ENCODE results near the gene MRPL52.
"Not testable (repeated sequence)": the region's sequence is repeated elsewhere in the genome, so short reads cannot be mapped to it uniquely, and the experiment has no call there.

The MRPL52 gene

GRCh38 chr14:22822016-22822570 lies 7.6 kb upstream of the MRPL52 start:
- H3K4me3 ChIP-seq (replicated peaks; ENCODE audit: insufficient read depth, low read length), result peak overlapping the region; percentile 35
- no peaks in the 10 kb centered on the region for H3K27me3 ChIP-seq (ENCODE audit: insufficient read depth, poor library complexity, severe bottlenecking)
- no peak overlapping the region for H3K27ac ChIP-seq (replicated peaks)
- TF ChIP-seq POLR2AphosphoS5 (IDR thresholded peaks at IDR 0.05; ENCODE audit: low read depth) (no peak), SPI1 (IDR thresholded peaks at IDR 0.05; ENCODE audit: borderline replicate concordance, low read depth) (no peak), GABPA (IDR thresholded peaks at IDR 0.05; ENCODE audit: low read depth) (no peak)
- TF ChIP-seq, protein P1, sequence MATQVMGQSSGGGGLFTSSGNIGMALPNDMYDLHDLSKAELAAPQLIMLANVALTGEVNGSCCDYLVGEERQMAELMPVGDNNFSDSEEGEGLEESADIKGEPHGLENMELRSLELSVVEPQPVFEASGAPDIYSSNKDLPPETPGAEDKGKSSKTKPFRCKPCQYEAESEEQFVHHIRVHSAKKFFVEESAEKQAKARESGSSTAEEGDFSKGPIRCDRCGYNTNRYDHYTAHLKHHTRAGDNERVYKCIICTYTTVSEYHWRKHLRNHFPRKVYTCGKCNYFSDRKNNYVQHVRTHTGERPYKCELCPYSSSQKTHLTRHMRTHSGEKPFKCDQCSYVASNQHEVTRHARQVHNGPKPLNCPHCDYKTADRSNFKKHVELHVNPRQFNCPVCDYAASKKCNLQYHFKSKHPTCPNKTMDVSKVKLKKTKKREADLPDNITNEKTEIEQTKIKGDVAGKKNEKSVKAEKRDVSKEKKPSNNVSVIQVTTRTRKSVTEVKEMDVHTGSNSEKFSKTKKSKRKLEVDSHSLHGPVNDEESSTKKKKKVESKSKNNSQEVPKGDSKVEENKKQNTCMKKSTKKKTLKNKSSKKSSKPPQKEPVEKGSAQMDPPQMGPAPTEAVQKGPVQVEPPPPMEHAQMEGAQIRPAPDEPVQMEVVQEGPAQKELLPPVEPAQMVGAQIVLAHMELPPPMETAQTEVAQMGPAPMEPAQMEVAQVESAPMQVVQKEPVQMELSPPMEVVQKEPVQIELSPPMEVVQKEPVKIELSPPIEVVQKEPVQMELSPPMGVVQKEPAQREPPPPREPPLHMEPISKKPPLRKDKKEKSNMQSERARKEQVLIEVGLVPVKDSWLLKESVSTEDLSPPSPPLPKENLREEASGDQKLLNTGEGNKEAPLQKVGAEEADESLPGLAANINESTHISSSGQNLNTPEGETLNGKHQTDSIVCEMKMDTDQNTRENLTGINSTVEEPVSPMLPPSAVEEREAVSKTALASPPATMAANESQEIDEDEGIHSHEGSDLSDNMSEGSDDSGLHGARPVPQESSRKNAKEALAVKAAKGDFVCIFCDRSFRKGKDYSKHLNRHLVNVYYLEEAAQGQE (IDR thresholded peaks at IDR 0.05; ENCODE audit: insufficient replicate concordance, low read depth), result no peak
- TF ChIP-seq, protein P2, sequence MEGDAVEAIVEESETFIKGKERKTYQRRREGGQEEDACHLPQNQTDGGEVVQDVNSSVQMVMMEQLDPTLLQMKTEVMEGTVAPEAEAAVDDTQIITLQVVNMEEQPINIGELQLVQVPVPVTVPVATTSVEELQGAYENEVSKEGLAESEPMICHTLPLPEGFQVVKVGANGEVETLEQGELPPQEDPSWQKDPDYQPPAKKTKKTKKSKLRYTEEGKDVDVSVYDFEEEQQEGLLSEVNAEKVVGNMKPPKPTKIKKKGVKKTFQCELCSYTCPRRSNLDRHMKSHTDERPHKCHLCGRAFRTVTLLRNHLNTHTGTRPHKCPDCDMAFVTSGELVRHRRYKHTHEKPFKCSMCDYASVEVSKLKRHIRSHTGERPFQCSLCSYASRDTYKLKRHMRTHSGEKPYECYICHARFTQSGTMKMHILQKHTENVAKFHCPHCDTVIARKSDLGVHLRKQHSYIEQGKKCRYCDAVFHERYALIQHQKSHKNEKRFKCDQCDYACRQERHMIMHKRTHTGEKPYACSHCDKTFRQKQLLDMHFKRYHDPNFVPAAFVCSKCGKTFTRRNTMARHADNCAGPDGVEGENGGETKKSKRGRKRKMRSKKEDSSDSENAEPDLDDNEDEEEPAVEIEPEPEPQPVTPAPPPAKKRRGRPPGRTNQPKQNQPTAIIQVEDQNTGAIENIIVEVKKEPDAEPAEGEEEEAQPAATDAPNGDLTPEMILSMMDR (IDR thresholded peaks at IDR 0.05; ENCODE audit: insufficient read depth, low read length), result no peak
- no peak for DNase-seq (ENCODE audit: low read depth in 1 of 2, low spot score in 1 of 2)

- H3K27me3 ChIP-seq (ENCODE audit: insufficient read depth, poor library complexity, severe bottlenecking), result no peaks in the 10 kb centered on the region
- no peak for TF ChIP-seq SPI1 (IDR thresholded peaks at IDR 0.05; ENCODE audit: borderline replicate concordance, low read depth)
- TF ChIP-seq, protein P2 (IDR thresholded peaks at IDR 0.05; ENCODE audit: insufficient read depth, low read length), result peak; percentile 44
- peak overlapping the region; percentile 35 for H3K4me3 ChIP-seq (replicated peaks; ENCODE audit: insufficient read depth, low read length)
- peak; percentile 53 to 56 for DNase-seq (ENCODE audit: low read depth in 1 of 2, low spot score in 1 of 2)
- H3K27ac ChIP-seq (replicated peaks), result no peak overlapping the region
Observed at GRCh38 chr14:22822571-22823098, 7.1 kb upstream of the MRPL52 start.

DNA sequence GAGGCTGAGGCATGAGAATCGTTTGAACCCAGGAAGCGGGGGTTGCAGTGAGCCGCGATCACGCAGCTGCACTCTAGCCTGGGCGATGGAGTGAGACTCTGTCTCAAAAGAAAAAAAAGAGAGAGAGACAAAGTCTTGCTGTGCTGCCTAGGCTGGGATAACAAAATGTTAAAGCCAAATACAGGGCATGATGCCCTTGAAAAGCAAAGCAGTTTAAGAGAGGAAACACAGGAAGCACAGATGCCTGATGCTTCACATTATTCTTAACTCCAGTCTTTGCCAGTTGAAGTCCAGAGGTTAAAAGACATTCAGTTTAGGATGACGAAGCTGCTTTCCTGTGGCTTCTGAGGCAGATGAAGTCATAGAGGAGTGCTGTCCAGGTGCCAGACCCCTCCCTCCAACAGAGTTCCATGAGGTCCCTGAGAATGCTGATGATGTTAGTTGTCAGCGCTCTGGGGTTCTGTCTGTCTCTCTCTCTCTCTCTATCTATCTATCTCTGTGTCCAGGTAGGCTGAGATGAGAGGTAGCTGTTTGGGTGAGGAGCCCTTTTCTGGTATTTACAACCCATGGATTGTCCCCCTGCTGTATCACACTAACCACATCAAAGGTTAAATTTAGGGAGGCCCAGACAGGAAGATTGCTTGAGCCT lies 4.9 kb upstream of the MRPL52 start:
- H3K27ac ChIP-seq (replicated peaks), result no peak overlapping the region
- DNase-seq (ENCODE audit: low read depth in 1 of 2, low spot score in 1 of 2), result no peak
- H3K4me3 ChIP-seq (replicated peaks; ENCODE audit: insufficient read depth, low read length), result no peak overlapping the region
- TF ChIP-seq, protein P2 (IDR thresholded peaks at IDR 0.05; ENCODE audit: insufficient read depth, low read length), result no peak
- TF ChIP-seq, protein P1 (IDR thresholded peaks at IDR 0.05; ENCODE audit: insufficient replicate concordance, low read depth), result no peak
- TF ChIP-seq SPI1 (IDR thresholded peaks at IDR 0.05; ENCODE audit: borderline replicate concordance, low read depth), result no peak
- no peak for TF ChIP-seq POLR2AphosphoS5 (IDR thresholded peaks at IDR 0.05; ENCODE audit: low read depth)
- H3K27me3 ChIP-seq (ENCODE audit: insufficient read depth, poor library complexity, severe bottlenecking), result no peaks in the 10 kb centered on the region

GRCh38 chr14:22829076-22829660 lies 519 bp upstream of the MRPL52 start:
- H3K27ac ChIP-seq (replicated peaks), result peak overlapping the region; percentile 85
- H3K27me3 ChIP-seq (ENCODE audit: insufficient read depth, poor library complexity, severe bottlenecking); DNase-seq (ENCODE audit: low read depth in 1 of 2, low spot score in 1 of 2); H3K4me3 ChIP-seq (replicated peaks; ENCODE audit: insufficient read depth, low read length): not testable (repeated sequence)
